Activated CD4-positive, alpha-beta T cell treated with anti-CD3 and anti-CD28 coated beads for 24 hours (primary cell): ENCODE measurements around the gene WBP1.
A peak's percentile ranks its signal among the peaks of the same experiment; 100 is the strongest.
"Not testable (repeated sequence)": the region's sequence is repeated elsewhere in the genome, so short reads cannot be mapped to it uniquely, and the experiment has no call there.

Experiments used
- DNase-seq, 2 donors: peaks; one replicate each; pipeline ENCODE4 v3.0.0-alpha.2; 2020; ENCODE audit warnings: low read depth in 2 of 2

Gene WBP1

DNA sequence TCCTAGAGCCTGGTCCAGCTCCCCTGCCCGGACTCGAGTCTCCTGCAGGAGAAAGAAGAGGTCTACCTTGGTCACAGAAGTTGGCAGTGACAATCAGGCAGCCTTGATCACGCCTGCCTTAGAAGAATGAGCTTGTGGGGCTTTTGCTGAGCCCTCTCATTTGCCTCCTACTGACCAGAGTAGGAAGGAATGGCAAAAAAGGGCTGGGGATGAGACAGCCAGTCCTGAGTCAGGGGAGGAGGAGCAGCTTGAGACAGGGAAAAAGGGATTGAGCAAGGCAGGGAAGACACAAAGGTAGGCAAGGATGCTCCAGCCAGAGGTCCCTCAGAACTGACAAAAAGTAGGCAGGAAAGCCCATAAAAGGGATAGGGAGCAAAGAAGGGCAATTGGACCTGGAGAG is 30.7 kb upstream of the WBP1 start:
- DNase-seq, result no peak

- no peak for DNase-seq
Measured at GRCh38 chr2:74428675-74429074, 29.6 kb upstream of the WBP1 start.

DNA sequence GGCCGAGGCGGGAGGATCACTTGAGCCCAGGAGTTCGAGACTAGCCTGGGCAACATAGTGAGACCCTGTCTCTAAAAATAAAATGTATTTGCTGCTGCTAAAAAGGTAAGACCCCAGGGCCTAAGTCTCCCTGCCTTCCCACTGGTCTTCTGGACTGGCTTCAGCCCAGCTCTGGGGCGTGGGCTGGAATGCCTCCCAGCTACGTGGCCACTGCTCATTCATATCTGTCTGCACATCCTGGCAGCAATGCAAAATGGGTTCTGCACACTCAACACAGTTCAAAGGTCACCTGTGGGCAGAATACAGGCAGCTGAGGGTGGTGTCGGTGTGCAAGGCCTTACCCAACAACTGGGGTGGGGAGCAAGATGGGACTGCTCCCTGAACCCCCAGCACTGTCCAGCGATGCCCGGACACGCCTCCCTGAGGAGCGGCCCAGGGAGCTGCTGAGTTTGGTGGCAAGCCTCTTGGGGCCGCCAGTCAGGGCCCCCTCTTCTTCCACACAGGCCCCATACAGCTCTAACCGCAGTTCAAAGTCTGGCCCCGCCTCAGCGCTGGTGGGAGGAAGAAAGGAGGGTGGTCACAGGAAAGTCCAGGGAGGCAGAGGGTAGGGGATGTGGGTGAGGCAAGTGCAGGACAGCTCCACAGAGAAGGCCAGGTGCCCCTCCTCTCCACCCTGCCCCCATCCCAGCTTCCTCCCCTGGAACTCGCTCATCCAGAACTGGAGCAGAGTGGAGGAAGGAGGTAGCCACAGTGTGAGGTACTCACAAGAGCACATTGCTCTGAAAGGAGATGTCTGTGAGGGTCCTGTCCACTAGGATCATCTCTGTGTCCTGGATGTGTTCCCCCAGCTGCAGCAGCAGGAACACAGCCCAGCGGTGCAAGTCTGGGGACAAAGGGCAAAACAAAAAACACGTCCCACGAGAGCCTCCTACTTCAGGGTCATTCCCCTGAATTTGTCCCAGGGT is 28.5 kb upstream of the WBP1 start:
- DNase-seq, result no peak

DNA sequence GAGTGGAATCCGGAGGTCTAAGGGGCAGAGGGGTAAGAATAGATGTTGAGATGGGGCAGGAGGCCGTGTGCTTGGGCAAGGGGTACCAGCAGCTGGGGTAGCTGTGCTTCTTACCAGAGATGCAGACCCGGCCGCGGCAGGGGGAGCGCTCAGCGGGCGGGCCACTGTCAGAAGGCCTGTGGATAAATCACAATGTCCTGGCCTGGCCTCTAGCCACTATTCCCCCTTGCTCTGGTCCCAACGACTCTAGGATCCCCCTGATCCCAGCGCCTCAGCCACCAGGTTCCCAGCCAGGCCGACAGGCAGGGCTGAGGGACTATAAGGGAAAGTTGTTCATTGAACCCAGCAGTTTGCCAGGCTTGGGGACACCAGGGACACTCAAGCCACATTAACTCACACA is 27.7 kb upstream of the WBP1 start:
- no peak for DNase-seq

DNA sequence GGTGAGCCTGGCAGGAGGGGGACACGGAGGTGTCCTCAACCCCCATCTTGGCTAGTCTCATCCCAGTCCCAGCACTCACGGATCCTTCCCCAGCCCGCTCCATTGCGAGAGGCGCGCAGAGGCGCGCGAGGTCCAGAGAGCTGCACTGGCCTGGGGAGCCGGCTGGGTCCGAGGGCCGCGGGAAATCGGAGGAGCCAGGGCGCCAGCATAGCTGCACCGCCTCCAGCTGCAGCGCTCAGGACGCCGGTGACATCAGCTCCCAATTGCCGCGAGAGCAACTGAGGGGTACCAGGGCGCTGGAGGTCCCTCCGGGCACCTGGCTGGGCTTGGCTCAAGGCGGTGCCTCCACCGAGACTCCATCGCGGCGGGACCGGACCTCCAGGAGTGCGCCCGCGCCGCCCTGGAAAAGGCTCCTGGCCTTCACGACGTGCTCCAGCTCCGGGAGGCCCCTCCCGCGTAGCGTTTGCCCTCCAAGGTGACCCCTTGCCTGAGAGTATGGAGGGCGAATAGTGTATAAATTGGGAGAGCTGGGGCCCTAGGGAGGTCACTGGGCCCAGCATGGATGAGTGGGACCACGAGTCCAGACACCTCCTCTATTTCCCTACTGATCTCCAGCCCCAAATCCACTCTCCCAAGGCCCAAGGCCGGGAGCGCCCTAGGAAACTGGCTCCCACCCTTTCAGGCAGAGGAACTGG is 22.0 kb upstream of the WBP1 start:
- no peak for DNase-seq

- no peak for DNase-seq
Measured at GRCh38 chr2:74436848-74437695, 21.2 kb upstream of the WBP1 start.

DNA sequence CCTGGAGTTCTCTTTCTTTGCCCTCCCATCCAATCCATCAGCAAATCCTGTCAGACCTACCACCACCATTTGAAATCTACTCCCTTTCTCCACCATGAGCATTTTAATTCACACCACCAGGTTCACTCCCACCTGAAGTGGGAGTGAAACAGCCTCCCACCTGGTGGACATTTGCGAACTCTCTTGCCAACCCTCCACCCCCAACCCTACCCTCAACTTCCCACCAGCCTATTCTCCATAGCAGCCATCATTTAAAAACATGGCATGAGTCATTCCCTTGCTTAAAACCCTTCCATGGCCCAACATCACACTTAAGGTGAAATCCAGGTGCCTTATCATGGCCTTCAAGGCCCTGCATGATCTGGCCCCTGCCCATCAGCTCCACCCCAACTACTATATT is 20.0 kb upstream of the WBP1 start:
- no peak for DNase-seq

DNA sequence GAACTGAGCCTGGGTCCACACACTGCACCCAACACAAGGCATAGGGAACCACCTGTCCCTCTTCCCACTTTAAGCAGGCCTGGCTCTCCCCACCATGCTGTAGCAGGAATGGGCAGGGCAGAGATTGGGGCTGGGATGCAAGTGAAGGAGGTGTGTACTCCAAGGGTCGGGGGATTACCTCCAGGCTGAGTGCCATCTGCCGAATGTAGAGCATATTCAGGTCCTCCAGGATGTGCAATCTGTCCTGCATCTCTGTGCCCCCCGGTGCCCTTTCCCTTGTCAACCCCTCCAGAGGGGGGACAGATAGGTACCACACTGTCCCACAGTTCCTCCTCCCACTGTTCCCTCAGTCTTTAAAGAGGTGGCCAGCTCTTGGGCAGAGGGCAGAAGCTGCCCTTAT is 18.9 kb upstream of the WBP1 start:
- no peak for DNase-seq

- no peak for DNase-seq
Measured at GRCh38 chr2:74439803-74440377, 18.3 kb upstream of the WBP1 start.

DNA sequence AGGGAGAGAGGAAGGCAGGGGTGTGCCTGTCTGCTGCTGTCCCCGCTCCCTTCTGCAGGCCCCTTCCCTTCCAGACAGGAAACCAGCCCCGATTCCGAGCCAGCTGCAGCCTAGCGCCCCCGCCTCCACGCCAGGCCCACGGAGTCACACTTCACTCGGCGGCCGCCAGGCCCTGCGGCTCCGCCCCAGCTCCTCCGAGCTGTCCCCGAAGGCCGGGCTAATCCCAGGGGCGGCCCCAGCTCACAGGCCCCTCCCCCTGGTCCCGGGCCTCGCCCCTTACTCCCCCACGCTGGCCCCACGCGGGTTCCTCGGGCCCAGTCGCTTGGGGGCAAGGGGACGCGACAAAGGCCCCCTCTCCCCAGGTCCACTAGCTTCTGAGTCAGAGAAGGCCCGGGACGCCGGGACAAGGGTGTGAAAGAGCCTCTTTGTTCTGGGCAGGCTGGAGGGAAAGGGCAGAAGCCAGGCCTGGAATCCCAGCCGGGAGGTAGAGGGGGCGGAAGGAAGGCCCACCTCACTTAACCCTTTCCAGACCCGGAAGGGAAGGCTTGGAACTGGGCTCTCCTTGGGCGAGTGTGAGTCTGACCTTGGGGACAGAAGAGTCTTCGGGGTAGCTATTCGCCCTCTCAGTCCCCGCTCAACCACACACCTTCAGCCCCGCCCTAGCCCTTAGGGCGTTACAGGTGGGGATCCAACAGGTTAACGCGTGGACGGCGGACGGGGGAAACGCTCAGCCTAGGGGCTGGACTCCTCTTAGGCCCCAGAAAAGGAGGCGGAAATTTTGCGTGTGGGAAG is 17.7 kb upstream of the WBP1 start:
- peak in 1 of 2 donors; percentile 40 for DNase-seq

DNA sequence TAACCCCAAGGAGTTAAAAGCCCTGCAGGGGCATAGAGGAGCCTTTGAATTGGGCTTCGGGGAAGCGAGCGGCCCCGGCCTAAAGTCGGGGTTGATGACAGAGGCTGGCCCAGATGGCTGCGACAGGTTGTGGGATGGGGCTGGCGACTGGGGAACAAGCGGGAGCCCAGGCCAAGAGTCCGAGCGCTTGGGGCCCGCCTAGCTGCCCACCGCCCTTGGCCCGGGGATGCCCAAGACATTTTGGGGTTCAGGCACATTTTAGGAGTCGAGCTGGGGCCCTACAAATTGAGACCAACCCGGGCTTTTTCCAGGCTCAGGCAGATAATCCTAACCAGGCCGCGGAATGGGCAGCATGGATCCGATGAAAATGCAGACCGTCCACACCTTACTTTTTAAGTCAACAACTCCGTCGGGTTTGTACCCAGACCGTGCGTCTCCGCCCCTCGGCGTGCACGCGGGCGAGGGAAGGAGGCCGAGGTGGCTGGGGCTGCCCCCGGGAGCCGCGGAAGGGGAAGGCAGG is 17.0 kb upstream of the WBP1 start:
- DNase-seq, result no peak

GRCh38 chr2:74441690-74442482 is 16.4 kb upstream of the WBP1 start, which contains the start of gene RTKN:
TSS of gene RTKN (minus strand) at chr2:74441937. CDS start at chr2:74441816, 121 bp downstream.
- no peak for DNase-seq

GRCh38 chr2:74442483-74443297 is 15.5 kb upstream of the WBP1 start:
- not testable (repeated sequence) for DNase-seq

GRCh38 chr2:74444498-74445318 is 13.5 kb upstream of the WBP1 start:
- DNase-seq, result no peak

DNA sequence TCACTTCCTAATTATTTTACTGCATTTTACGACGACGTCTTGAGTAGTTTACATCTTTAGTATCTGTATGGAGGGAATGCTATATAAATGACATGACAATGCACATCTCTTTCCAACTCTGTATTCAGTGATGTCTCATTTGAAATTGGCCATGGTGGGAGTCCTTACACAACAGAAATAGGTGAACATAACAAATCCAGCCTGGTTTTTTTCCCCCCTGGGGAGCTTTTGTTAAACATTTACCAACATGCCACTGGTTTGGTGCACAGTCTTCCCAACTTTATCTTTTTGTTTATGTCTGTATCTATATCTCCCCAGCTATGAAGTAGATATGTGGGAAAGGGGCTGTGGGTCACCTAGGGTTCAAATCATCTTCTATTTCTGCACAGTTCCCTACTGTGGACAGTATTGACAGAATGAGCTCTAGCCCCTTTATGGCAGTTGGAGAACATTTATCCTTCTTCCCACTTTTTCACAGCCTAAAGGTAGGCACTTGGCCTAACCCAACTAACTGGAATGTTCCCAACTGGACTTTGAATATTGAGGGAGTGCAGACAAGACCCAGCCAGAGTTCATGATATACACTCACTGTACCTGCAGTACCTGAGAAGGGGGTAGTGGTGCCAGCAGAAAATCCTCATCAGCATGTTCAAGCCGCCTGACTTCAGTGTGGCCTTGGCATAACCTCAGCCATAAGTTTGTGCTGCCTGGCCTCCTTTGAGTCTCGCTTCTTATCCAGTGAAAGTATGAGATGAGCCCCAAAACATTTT is 10.8 kb upstream of the WBP1 start:
- DNase-seq, result no peak

DNA sequence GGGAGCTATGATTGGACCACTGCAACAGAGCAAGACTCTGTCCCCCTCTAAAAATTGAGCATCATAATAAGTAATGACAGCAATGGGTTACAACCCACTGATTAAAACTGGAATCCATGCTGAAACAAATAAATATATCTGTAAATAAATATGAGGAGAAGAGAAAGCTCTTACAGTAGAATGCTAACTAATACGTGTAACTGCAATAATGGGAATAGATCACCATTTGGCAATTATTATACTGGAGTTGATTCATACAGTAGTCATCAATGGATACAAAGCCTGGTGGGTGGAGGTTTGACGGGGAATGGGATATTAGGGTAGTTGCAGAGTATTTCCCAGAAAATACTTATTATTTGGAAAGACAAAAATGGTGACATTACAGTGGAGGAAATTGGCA is 9.5 kb upstream of the WBP1 start:
- no peak for DNase-seq

- no peak for DNase-seq
Measured at GRCh38 chr2:74450570-74451190, 7.6 kb upstream of the WBP1 start.
